Measurements from ENCODE around the gene LARP1B.
"Not testable (repeated sequence)": the region's sequence is repeated elsewhere in the genome, so short reads cannot be mapped to it uniquely, and the experiment has no call there.

LARP1B gene

DNA sequence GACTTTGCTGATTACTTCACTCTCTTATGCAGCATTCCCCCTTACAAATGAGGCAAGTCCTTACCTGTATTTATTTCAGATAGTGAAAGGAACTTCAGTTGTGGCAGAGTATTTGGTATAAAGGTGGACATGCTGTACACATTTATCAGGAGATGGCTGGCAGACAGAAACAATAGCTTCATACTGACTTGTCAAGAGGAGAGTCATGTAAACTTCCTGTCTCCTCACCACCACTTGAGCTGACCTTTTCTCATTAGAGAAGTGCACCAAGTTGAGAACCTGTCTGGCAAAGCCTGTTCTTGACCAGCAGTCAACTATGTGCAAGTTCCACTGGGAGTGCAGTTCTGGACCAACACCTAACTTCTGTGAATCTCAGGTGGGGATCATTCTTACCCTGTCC, 80.8 kb downstream of the LARP1B start:
- DNase-seq: no peak

DNA sequence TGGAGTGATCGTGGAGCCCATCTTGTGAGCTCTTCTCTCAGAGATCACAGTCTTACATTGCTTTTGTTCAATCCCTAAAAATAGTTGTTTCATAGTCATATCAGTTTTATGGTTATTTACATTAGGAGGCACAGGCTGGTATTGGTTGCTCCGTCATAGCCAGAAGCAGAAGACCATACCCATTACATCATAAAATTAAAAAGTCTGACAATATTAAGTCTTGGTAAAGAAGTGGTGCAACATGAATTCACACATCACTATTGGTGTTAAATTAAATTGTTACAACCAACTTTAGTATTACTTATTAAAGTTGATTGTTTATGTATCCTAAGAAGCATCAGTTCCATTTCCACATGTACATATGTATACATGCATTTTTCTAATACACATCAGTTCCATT, 84.6 kb downstream of the LARP1B start:
- no peak for DNase-seq

DNA sequence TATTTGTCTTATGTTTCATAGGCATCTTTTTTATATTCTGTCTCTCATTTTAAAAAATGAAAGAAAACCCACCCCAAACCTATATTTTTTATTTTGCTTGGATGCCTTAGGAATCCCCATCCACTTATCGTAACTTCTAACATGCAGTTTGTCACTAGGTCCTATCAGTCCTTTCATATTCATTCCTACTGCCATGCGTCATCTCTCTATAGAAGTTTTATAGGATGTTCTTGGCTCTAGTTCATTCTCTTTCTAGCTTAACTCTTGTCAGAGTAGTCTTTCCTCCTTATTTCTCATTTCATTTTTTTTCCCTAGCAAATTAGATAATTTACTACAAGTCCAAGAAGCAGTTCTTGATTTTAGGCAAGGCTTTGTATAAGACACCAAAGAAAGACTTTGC, 92.7 kb downstream of the LARP1B start:
- no peak for DNase-seq

DNA sequence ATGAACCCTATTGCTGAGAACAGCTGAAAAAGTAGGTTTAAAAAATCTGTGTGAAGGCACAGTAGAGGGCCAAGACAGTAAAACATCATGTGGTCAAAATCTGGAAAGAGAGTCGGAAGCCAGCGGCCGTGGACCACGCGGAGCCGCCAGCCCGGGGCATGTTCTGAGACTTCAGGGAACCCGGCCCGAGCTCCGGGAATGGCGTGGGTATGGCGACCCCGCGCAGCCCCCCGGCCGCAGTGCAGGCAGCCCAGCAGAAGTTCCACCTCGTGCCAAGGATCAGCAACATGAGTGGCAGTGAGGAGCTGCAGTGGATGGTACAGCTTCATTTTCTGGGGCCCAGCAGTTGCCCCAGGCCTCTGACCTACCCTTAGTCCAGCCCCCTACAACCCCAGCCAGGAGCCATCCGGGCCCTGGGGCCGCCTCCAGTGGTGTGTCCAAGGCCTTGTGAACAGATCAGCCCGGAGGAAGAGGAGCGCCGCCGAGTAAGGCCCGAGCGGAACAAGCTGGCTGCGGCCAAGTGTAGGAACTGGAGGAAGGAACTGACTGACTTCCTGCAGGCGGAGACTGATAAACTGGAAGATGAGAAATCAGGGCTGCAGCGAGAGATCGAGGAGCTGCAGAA, 94.2 kb downstream of the LARP1B start:
- no peak for DNase-seq

DNA sequence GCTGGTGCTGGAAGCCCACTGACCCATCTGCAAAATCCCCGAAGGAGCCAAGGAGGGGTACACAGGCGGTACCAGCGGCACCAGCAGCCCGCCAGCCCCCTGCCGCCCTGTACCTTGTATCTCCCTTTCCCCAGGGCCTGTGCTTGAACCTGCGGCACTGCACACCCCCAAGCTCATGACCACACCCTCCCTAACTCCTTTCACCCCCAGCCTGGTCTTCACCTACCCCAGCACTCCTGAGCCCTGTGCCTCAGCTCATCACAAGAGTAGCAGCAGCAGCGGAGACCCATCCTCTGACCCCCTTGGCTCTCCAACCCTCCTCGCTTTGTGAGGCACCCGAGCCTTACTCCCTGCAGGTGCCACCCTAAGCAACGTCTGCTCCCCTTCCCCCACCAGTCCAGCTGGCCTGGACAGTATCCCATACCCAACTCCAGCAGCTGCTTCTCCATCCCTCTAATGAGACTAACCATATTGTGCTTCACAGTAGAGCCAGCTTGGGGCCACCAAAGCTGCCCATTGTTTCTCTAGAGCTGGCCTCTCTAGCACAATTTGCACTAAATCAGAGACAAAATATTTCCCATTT, 94.9 kb downstream of the LARP1B start:
- no peak for DNase-seq

DNA sequence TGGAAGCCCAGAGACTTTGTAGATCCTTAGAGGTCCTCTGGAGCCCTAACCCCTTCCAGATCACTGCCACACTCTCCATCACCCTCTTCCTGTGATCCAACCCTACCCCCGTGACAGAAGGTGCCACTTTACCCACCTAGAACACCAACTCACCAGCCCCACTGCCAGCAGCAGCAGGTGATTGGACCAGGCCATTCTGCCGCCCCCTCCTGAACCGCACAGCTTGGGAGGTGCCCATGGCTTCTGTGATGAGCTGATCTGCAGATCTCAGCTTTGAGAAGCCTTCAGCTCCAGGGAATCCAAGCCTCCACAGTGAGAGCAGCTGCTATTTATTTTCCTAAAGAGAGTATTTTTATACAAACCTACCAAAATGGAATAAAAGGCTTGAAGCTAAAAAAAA, 95.4 kb downstream of the LARP1B start:
- DNase-seq: not testable (repeated sequence)

DNA sequence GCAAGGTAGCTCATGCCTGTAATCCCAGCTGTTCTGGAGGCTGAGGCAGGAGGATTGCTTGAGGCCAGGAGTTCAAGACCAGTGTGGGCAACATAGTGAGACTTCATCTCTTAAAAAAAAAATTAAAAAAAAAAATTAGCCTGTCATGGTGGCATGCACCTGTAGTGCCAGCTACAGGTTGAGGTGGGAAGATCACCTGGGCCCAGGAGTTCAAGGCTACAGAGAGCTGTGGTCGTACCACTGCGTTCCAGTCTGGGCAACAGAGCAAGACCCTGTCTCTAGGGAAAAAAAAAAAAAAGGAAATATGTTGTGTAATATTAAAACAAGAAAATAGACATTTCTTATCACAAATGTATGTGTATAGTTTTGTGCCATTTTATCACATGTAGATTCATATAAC, 97.8 kb downstream of the LARP1B start:
- DNase-seq: no peak

DNA sequence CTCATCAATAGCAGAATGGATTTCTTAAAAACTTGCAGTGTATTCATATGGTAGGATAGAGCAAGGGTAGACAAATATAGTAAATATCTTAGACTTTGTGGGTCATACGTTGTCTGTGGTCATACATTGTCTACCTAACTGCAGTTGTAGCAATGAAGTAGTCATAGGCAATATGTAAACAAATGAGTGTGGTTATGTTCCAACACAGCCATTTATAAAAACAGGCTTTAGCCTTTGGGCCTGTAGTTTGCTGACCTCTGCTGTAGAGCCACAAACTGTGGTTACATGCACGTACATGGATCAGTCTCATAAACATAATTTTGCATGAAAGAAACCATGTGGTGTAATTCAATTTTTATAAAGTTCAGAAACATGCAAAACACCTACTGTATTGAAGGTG, 98.9 kb downstream of the LARP1B start:
- no peak for DNase-seq

DNA sequence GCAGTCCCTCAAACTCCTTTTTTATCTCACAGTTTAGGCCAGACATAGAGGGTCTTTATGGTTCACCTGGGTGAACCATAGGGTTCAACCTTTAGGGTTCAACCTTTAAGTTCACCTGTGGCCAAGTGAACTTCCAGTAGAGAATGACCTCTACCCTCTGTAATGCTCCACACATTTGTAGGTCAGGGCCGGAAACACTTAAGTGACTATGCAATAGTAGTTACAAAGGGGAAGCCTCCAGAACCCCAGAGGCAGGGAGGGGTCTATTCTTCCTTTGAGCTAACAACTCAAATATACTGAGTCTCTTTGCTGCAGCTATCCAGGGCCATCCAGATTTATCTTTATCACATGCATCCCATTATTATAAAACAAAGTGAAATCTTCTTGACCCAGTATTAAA, 100.0 kb downstream of the LARP1B start:
- no peak for DNase-seq

DNA sequence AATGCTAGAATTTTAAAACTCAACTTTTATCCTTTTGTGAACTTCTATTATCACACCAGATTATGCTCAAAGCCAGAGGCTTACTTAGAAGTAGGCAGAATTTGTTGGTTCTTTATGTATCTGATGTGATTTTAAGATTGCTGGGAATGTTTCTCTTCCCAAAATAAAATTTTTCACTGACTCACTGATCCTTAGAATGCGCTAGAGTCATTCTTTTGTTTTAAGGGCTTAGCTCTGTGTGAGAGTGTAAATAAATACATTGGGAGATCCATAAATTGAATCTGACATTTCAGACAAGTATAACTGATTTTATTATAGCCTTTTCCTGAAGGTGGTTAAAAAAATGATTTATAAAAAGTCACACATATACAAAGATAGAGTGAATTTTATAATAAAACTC, 101.3 kb downstream of the LARP1B start:
- DNase-seq: no peak

DNA sequence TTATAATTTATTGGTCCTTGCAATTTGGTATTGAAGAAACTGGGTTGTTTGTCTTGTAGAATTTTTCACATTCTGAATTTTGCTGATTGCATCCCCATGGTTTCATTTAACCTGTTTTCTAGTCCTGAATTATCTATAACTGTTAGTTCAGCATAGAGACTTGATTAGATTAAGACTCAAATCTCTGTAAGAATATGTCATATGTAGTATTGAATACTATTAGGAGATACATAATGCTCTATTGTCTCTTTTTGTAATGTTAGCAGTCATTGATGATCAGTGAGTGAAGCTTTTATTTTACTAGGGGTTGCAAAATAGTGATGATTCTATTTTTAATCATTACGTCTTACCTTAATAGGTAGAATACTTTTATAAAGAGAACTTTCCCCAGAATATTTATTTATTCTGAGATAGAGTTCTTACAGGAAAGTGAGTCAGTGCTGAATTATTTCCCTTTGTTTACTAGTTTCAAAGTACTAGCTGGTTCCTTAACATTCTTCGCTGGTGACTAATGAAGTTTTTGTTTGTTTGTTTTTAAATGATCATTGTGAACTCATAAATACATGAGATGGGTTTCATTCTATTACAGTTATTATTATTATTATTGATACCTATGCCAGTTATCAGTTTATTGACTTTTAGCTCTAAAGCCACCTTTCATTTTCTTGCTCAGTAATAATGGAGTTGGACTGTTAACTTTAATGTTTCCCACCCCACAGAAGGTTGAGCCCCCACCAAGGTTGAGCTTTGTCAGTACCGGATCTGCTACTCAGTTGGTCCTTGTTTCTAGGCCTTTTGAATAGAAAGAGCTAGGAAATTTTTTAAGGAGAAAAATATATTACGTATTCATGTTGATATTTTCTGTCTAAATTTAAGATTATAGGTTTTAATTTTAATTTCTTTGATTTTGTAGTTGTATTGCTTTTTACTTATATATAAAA, 102.3 kb downstream of the LARP1B start:
- DNase-seq: no peak

DNA sequence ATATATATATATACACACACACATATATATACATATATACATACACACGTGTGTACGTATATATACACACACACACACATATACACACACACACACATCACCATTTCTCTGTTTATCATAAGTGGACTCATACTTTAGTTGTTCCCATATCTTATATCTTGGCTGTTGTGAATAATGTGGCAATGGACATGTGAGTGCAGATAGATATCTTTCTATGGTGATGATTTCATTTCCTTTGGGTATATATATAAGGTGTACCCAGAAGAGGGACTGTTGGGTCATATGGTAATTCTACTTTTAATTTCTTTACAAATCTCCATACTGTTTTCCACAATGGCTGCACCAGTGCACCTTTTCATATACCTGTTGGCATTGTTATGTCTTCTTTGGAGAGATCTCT, 105.9 kb downstream of the LARP1B start:
- no peak for DNase-seq

DNA sequence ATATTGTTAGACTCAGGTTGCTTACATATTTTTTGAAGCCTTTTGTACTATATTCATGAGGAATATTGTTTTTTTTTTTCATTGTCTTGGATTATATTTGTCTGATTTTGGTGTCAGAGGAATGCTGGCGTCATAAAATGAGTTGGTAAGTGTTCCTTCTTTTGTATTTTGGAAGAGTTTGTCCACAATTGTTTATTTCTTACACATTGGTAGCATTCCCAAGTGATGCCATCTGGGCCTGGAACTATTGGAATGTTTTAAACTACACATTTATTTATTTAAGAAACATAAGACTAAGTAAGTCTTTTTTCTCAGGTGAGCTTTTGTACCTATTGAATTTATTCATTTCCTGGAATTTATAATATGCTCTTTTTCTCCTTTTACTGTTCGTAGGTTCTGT, 107.6 kb downstream of the LARP1B start:
- no peak for DNase-seq

DNA sequence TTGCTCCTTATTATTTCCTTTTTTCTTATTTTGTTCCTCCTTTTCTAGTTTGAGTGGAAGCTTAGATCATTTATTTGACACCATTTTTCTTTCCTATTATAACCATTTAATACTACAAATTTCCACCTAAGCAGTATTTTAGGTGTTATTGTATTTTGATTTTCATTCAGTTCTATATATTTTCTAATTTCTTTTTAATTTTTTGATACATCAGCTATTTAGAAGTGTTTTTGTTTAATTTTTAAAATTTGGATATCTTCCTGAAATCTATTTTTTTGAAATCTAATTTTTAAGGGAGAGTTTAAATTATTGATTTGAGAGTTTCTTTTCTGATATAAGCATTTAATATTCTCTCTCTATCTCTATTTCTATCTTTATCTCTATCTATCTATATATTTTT, 108.1 kb downstream of the LARP1B start:
- no peak for DNase-seq

DNA sequence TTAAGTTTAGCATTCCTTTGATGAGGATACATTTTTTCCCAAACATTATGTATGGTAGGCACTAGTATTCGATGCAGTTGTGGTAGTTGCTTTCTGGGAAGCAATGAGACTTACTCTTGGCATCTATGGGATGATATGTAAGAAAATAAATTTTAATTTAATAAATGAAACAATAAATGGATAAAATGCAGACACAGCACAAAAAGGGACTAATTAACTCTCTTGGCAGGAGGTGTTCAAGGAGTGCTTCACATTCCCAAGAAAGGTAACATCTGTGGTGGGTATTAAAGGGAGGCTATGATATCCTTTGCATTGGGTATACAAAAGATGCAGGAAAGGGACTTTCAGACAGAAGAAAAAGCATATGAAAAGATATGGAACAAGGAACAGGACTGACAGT, 115.5 kb downstream of the LARP1B start:
- DNase-seq: no peak

DNA sequence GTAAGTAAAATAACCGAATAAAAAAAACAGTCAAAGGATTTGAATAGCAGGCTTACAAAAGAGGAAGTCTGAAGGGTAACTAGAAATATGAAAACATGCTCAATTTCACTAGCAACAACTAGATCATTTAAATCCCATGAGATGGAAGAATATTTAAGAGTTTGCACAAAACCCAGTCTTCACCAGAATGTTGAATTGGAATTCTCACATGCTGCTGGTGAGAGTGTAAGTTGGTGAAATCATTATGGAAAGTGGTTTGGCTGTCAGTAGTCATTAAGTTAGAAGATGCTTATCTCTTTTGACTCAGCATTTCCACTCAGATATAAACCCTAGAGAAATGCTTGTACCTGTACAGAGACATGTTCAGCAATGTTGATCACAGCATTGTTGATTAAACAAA, 116.4 kb downstream of the LARP1B start:
- no peak for DNase-seq

DNA sequence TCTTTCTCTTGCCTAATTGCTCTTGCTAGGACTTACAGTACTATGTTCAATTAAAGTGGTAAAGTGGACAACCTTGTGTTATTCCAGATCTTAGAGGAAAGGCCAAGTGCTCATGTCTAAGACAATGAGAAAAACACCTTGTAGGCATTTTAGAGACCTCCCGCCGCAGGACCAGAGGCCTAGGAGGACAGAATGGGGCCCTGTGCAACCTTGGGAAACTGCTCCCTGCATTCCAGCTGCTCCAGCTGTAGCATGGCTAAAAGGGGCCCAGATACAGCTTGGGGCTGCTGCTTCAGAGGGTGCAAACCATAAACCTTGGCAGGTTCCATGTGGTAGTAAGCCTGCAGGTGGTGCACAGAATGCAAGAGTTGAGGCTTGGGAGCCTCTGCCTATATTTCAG, 125.5 kb downstream of the LARP1B start:
- no peak for DNase-seq

DNA sequence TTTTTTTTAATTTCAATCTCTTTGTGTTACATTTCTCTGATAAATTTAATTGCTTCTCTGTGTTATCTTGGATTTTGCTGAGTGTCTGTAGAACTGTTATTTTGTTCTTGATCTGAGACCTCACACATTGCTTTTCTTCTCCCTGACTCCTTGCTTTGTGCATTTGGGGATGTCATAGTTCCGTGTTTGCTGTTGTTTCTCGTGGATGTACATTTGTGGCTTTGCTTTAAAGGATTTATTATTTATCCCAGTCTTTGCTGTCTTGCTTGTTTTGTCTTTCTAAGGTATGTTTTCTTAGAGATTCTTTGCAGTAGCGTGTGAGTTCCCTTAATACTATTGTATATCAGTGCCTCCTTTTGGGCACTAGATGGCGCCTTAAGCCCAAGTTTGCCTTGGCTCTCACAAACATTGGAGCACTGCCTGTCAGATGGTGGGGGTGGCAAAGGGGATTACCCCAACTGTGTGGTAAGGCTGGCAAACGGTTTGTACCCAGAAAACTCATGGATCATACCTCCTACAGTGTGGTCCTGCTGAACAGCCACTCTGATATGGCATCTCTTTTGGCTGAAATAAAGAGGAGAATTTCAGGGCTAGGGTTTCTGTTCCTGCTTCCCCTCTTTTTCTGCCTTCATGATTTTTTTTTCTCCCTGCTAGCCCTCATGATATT, 130.1 kb downstream of the LARP1B start:
- peak; percentile 86 for DNase-seq

DNA sequence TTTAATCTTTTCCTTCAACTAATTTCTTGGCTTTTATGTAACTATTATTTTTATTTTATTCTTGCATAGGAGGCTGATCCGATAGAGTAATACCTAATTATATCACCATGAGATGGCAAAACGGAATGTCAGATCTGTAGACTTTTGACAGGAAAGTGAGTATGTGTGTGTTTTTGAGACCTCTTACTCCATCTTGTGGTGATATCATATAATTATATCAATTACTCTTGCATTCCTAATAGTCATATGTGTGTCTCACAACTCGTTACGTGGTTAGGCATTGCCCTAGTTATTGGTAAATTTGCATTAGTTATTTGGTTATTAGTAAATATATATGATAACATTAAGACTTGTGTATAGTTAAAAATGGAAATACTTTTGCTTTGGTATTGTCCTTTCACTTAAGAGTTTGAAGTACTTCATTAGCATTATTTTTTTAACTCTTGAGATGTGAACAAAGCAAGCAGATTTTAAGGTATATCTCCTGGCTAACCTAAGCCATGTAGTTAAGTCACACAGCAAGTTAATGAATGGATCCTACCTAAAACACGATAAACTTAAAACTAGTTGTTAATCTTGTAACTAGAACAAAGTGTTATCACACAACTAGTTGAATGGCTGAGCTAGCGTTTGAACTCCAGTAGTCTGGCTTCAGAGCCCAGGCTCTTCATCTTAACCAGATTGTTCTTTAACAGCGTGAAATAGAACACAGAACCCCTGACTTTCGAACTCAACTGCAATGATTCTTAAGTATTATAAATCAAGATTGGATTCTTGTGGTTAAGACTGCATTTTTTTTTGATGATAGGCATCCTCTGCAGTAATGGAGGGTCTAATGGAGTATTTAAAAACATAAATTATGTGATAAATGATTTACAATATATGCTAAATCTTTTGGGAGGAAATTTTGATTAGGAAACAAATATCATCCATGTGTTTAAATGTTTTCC, 159.4 kb downstream of the LARP1B start:
- no peak for DNase-seq

DNA sequence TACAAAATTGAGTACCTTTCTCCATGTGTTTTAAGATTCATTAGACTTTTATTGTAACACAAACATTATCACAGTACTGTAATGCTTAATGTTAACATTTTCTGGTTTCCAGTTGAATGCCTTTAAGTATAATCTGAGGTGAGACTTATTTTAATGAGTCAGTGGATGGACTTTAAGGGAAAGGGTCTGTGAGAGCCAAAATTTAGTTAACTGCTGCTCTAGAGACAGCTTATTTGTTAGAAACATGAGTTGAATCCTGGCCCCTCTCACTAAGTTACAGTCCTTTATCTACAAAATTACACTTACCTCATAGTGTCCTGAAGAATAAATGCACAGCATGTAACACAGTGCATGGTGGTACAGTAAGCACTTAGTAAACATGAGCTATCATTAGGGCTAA, 160.5 kb downstream of the LARP1B start:
- DNase-seq: no peak

DNA sequence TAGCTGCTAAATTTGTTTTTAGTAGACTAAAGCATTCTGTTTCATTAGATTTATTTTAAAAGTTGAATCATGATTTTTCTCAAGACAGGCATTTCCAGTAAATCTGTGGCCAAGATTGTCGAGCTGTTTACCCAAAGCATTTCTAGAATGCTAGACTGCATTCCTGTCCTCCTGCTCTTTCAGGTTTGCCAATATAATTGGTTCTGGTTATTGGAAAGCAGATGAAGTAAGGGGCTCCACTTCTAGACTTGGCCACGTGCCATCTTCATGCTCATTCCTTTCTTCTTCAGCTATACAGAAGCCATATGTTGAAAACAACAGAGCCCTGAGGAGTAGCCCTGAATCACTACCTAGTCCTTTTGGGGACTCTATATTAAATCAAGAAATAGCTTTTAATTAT, 164.0 kb downstream of the LARP1B start:
- no peak for DNase-seq

DNA sequence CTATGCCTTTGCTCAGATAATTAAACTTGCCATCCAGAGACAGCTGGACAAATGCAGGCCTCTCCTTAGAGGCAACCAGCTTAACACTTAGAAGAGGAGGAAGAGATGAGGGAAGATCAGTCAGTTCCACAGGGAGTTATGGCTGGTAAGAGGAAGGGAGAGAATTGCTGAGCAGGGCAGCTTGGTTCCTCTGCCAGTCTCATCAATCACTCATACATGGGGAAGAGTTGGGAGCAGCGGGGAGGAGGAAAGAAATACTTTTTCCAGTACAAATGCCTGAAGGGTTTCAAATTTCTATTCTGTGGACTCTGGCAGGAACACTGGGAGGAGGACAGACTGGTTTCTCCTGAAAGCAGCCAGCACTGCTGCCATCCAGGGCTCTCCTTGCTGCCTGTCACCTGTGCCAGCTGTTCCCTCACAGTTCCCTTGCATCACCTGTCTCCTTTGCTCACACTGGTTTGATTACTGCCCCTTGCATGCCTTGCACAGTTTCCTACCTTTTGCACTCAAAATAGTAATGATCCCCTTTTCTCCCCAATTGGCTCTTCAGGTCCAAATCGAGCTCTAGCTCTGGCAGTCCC, 167.0 kb downstream of the LARP1B start:
- DNase-seq: no peak

Measured in activated effector memory CD4-positive, alpha-beta T cell treated with anti-CD3 and anti-CD28 coated beads, Interleukin-2, amount 50 U/mL, for 16 hours (primary cell).